ENCODE results near the gene CROCC.
"Not testable (repeated sequence)": the region's sequence is repeated elsewhere in the genome, so short reads cannot be mapped to it uniquely, and the experiment has no call there.

CROCC gene

DNA sequence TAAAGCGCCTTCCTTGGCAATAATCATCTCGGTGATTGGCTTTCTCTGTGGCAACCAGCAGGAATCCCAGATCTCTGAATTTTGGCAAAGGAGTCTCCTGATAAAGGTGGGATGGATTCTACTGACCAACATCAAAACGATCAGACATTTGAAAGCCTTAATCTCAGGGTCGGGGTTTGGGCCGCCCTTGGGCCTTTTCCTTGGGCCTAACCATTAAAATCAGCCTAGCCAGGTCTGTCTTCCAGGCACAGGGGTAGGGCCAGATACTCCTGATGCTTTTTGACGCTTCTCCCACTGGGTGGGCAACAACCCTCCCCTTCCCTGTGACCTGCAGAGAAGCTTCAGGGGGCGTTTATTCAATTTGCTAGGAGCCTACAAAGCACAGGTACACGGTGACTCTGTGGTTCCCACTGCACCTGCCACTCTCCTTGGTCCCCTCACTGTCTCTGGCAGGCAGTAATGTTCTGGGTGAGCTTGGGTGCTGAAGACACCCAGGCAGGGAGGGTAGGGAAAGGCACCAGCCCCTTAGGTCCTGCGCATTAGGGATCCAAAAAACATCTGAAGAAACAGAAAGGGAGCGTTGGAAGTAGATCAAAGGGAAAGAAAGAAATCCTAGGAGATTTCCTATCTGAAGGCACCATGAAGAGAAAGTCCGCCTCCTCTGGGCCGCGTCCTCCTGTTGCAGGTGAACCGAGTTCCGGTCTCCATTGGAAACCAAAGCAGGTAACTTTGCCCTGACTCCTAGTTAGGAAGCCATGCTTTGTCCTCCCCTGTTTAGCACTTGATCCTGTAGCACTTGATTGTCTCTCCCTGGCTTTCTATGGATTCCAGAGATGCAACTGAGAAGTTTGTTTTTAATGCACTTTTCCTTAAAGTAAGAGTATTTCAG lies 13.6 kb upstream of the CROCC start:
- H3K9ac ChIP-seq (ENCODE audit: low read length) = no peak overlapping the region
- H3K4ac ChIP-seq (ENCODE audit: low read depth, low read length) = no peak overlapping the region
- WGBS (ENCODE audit: extremely low coverage, insufficient coverage, insufficient read length) = no CpG with 5 or more reads among the region's 15 CpGs
- no peak overlapping the region for H4K8ac ChIP-seq (ENCODE audit: low read depth, low read length)
- no peak overlapping the region for H2AFZ ChIP-seq (ENCODE audit: insufficient read depth, low read length, poor library complexity)
- H4K12ac ChIP-seq (ENCODE audit: low read depth, low read length) = no peak overlapping the region
- H3K4me3 ChIP-seq (ENCODE audit: low read depth, low read length) = no peak overlapping the region
- H3K23ac ChIP-seq (ENCODE audit: low read length) = no peak overlapping the region
- H3K18ac ChIP-seq (ENCODE audit: low read length) = no peak overlapping the region
- no peaks in the 10 kb centered on the region for H3K9me3 ChIP-seq (ENCODE audit: insufficient read depth, low read depth, low read length)
- peaks cover 7% of the 10 kb centered on the region for H3K79me1 ChIP-seq (ENCODE audit: low read length)
- H2AK5ac ChIP-seq (ENCODE audit: low read length) = no peak overlapping the region
- peaks cover 2% of the 10 kb centered on the region for H3K79me2 ChIP-seq (ENCODE audit: control insufficient read depth, insufficient read depth, low read length, poor library complexity)
- H3K27ac ChIP-seq (ENCODE audit: low read depth, low read length) = no peak overlapping the region
- H3K4me2 ChIP-seq (ENCODE audit: low read length) = no peak overlapping the region
- H3K14ac ChIP-seq (ENCODE audit: low read length) = no peak overlapping the region
- no peaks in the 10 kb centered on the region for H3K36me3 ChIP-seq (ENCODE audit: control insufficient read depth in 1 of 2, insufficient read depth in 2 of 2, low read length in 2 of 2)
- DNase-seq = no peak
- no peak overlapping the region for H4K91ac ChIP-seq (ENCODE audit: low read depth, low read length)
- H2BK12ac ChIP-seq (ENCODE audit: low read length) = no peak overlapping the region
- H3K27me3 ChIP-seq (ENCODE audit: insufficient read depth, low read length) = no peaks in the 10 kb centered on the region
- no peak overlapping the region for H2BK120ac ChIP-seq (ENCODE audit: insufficient read depth, low read length, poor library complexity)
- no peak overlapping the region for H2BK5ac ChIP-seq (ENCODE audit: low read depth, low read length, poor library complexity)
- peaks cover 0 to 4% of the 10 kb centered on the region in 2 experiments for H3K4me1 ChIP-seq (ENCODE audit: control insufficient read depth in 1 of 2, insufficient read depth in 2 of 2, low read length in 2 of 2)

GRCh38 chr1:16911851-16912721 lies 9.6 kb upstream of the CROCC start:
- H3K27ac ChIP-seq (ENCODE audit: low read depth, low read length) = not testable (repeated sequence)

GRCh38 chr1:16912742-16913141 lies 9.0 kb upstream of the CROCC start:
- not testable (repeated sequence) for H2BK120ac ChIP-seq (ENCODE audit: insufficient read depth, low read length, poor library complexity); H3K27ac ChIP-seq (ENCODE audit: low read depth, low read length); H3K18ac ChIP-seq (ENCODE audit: low read length); H4K12ac ChIP-seq (ENCODE audit: low read depth, low read length); H2AK5ac ChIP-seq (ENCODE audit: low read length); H2AFZ ChIP-seq (ENCODE audit: insufficient read depth, low read length, poor library complexity); H2BK12ac ChIP-seq (ENCODE audit: low read length); H2BK5ac ChIP-seq (ENCODE audit: low read depth, low read length, poor library complexity); H3K4me3 ChIP-seq (ENCODE audit: low read depth, low read length); H3K79me1 ChIP-seq (ENCODE audit: low read length); H3K9me3 ChIP-seq (ENCODE audit: insufficient read depth, low read depth, low read length); H3K4me2 ChIP-seq (ENCODE audit: low read length); H3K79me2 ChIP-seq (ENCODE audit: control insufficient read depth, insufficient read depth, low read length, poor library complexity); H3K23ac ChIP-seq (ENCODE audit: low read length); H4K8ac ChIP-seq (ENCODE audit: low read depth, low read length); H3K27me3 ChIP-seq (ENCODE audit: insufficient read depth, low read length); H3K36me3 ChIP-seq (ENCODE audit: control insufficient read depth in 1 of 2, insufficient read depth in 2 of 2, low read length in 2 of 2); H4K91ac ChIP-seq (ENCODE audit: low read depth, low read length); H3K4ac ChIP-seq (ENCODE audit: low read depth, low read length); H3K9ac ChIP-seq (ENCODE audit: low read length); H3K14ac ChIP-seq (ENCODE audit: low read length); DNase-seq; H3K4me1 ChIP-seq (ENCODE audit: control insufficient read depth in 1 of 2, insufficient read depth in 2 of 2, low read length in 2 of 2)
- no CpG with 5 or more reads among the region's 8 CpGs for WGBS (ENCODE audit: extremely low coverage, insufficient coverage, insufficient read length)

More at GRCh38 chr1:16911851-16912721, 9.6 kb upstream of the CROCC start:
- H2BK120ac ChIP-seq (ENCODE audit: insufficient read depth, low read length, poor library complexity); H4K12ac ChIP-seq (ENCODE audit: low read depth, low read length); H3K4ac ChIP-seq (ENCODE audit: low read depth, low read length); H3K9me3 ChIP-seq (ENCODE audit: insufficient read depth, low read depth, low read length); H3K79me2 ChIP-seq (ENCODE audit: control insufficient read depth, insufficient read depth, low read length, poor library complexity); H4K91ac ChIP-seq (ENCODE audit: low read depth, low read length); H3K4me2 ChIP-seq (ENCODE audit: low read length); H3K4me3 ChIP-seq (ENCODE audit: low read depth, low read length); H3K79me1 ChIP-seq (ENCODE audit: low read length); H3K9ac ChIP-seq (ENCODE audit: low read length); H3K4me1 ChIP-seq (ENCODE audit: control insufficient read depth in 1 of 2, insufficient read depth in 2 of 2, low read length in 2 of 2); H3K18ac ChIP-seq (ENCODE audit: low read length); H2BK12ac ChIP-seq (ENCODE audit: low read length); H3K23ac ChIP-seq (ENCODE audit: low read length); H3K27me3 ChIP-seq (ENCODE audit: insufficient read depth, low read length); H4K8ac ChIP-seq (ENCODE audit: low read depth, low read length); H3K36me3 ChIP-seq (ENCODE audit: control insufficient read depth in 1 of 2, insufficient read depth in 2 of 2, low read length in 2 of 2); H3K14ac ChIP-seq (ENCODE audit: low read length); H2BK5ac ChIP-seq (ENCODE audit: low read depth, low read length, poor library complexity); H2AK5ac ChIP-seq (ENCODE audit: low read length); H2AFZ ChIP-seq (ENCODE audit: insufficient read depth, low read length, poor library complexity): not testable (repeated sequence)
- no CpG with 5 or more reads among the region's 8 CpGs for WGBS (ENCODE audit: extremely low coverage, insufficient coverage, insufficient read length)
- peak; percentile 53 to 71 for DNase-seq

DNA sequence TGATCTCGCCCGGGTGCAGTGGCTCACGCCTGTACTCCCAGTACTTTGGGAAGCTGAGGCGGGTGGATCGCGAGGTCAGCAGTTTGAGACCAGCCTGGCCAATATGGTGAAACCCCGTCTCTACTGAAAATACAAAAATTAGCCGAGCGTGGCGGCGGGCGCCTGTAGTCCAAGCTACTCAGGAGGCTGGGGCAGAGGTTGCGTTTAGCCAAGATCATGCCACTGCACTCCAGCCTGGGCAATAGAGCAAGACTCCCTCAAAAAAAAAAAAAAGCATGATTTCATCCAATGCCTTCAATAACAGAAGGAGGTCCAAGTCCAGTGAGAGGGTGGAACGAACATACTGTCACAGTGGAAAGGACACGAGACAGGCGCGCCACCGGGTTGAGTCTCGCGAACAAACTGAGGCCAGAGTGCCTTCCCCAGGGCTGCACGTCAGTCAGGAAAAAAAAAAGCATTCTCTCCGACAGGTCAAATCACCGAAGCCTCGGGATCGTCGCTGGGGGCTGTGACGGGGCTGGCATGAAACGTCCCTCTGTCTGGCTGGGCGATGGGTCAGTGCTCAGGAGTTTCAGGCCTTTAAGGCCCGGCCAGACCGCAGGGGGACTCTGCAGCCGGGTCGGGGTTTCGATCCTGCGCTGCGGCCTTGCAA lies 8.4 kb upstream of the CROCC start:
- Histone ChIP-seq H3K27ac (ENCODE audit: low read depth, low read length) (no peak overlapping the region), H3K14ac (ENCODE audit: low read length) (peak overlapping the region; percentile 15), H2BK5ac (ENCODE audit: low read depth, low read length, poor library complexity) (no peak overlapping the region), H2BK120ac (ENCODE audit: insufficient read depth, low read length, poor library complexity) (peak overlapping the region; percentile 29), H3K9ac (ENCODE audit: low read length) (peak overlapping the region; percentile 37), H3K9me3 (ENCODE audit: insufficient read depth, low read depth, low read length) (no peaks in the 10 kb centered on the region), H3K18ac (ENCODE audit: low read length) (peak overlapping the region; percentile 51), H3K23ac (ENCODE audit: low read length) (no peak overlapping the region), H3K4ac (ENCODE audit: low read depth, low read length) (no peak overlapping the region), H4K12ac (ENCODE audit: low read depth, low read length) (peak overlapping the region; percentile 79), H3K4me3 (ENCODE audit: low read depth, low read length) (peak overlapping the region; percentile 65), H2AFZ (ENCODE audit: insufficient read depth, low read length, poor library complexity) (peak overlapping the region; percentile 65), H4K91ac (ENCODE audit: low read depth, low read length) (peak overlapping the region; percentile 45), H3K79me1 (ENCODE audit: low read length) (peaks cover 8% of the 10 kb centered on the region), H3K27me3 (ENCODE audit: insufficient read depth, low read length) (no peaks in the 10 kb centered on the region), H3K4me2 (ENCODE audit: low read length) (peak overlapping the region; percentile 69), H2BK12ac (ENCODE audit: low read length) (no peak overlapping the region), H3K36me3 (ENCODE audit: control insufficient read depth in 1 of 2, insufficient read depth in 2 of 2, low read length in 2 of 2) (no peaks in the 10 kb centered on the region), H2AK5ac (ENCODE audit: low read length) (no peak overlapping the region), H3K79me2 (ENCODE audit: control insufficient read depth, insufficient read depth, low read length, poor library complexity) (peaks cover 6% of the 10 kb centered on the region), H3K4me1 (ENCODE audit: control insufficient read depth in 1 of 2, insufficient read depth in 2 of 2, low read length in 2 of 2) (peaks cover 0 to 3% of the 10 kb centered on the region in 2 experiments), H4K8ac (ENCODE audit: low read depth, low read length) (peak overlapping the region; percentile 73)
- WGBS (ENCODE audit: extremely low coverage, insufficient coverage, insufficient read length) = no CpG with 5 or more reads among the region's 36 CpGs
- no peak for DNase-seq

All from trophoblast cell (in vitro differentiated cells and primary cell).